ENCODE data around the gene PCDHB7.
"Not testable (repeated sequence)": the region's sequence is repeated elsewhere in the genome, so short reads cannot be mapped to it uniquely, and the experiment has no call there.

Gene PCDHB7

GRCh38 chr5:141172381-141173204, at the start of gene PCDHB7:
PCDHB7 (plus strand) TSS chr5:141172644; CDS start chr5:141172836, 192 bp downstream.
- peak; percentile 12 for DNase-seq

DNA sequence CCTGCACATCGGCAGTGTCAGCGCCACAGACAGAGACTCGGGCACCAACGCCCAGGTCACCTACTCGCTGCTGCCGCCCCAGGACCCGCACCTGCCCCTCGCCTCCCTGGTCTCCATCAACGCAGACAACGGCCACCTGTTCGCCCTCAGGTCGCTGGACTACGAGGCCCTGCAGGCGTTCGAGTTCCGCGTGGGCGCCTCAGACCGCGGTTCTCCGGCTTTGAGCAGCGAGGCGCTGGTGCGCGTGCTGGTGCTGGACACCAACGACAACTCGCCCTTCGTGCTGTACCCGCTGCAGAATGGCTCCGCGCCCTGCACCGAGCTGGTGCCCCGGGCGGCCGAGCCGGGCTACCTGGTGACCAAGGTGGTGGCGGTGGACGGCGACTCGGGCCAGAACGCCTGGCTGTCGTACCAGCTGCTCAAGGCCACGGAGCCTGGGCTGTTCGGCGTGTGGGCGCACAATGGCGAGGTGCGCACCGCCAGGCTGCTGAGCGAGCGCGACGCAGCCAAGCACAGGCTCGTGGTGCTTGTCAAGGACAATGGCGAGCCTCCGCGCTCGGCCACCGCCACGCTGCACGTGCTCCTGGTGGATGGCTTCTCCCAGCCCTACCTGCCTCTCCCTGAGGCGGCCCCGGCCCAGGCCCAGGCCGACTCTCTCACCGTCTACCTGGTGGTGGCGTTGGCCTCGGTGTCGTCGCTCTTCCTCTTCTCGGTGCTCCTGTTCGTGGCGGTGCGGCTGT, 48.9 kb upstream of the PCDHB7 start:
- DNase-seq, result not testable (repeated sequence)

DNA sequence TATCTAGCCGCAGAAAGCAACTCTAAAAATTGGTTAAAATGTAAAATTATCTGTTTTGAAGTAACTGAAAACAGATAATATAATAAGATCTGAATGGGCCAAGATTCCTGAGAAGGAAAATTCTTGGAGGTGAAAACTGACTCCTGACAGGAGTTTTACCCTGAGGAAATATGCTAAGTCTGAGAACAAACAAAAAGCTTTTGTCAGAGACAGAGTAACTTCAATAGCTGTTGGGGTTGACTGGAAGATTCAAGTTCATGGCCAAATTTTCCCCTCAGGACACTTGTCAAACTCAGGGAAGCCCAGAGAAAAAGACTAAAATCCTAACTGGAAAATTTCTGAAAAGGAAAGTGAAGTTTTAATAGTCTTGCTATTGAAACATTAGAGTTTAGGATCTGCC, 45.1 kb upstream of the PCDHB7 start:
- DNase-seq, result no peak

GRCh38 chr5:141135030-141135717, 37.3 kb upstream of the PCDHB7 start, which contains the start of gene PCDHB5:
PCDHB5 (plus strand) TSS chr5:141135206; CDS start chr5:141135435, 229 bp downstream.
- no peak for DNase-seq

GRCh38 chr5:141135718-141136266, 36.7 kb upstream of the PCDHB7 start:
- no peak for DNase-seq

- not testable (repeated sequence) for DNase-seq
Measured at GRCh38 chr5:141137346-141137745, 35.1 kb upstream of the PCDHB7 start.

DNA sequence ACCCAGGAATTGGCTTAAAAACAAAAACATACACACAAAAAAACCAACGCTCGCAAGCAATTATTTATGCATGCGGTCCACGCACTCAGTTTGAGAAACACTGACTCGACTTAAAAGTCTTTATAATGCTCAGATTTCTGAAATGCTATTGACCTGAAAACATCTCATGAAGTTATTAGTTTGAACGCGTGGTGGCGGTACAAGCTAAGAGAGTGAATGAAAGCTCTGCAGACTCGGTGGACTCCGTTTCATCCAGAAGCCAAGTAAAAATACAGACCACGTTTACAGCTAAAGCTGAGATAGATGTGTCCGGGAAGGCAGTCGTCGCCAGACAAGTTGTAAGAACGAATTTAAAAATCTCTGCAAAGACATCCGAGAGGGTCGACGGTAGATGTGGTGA, 22.6 kb upstream of the PCDHB7 start, which contains the start of gene PCDHB6:
TSS of gene PCDHB6 (plus strand) at position 246 of the 400 bp plus-strand sequence. CDS start 201 bp downstream, outside the sequence.
- no peak for DNase-seq

GRCh38 chr5:141150224-141150992, 22.0 kb upstream of the PCDHB7 start:
- no peak for DNase-seq

DNA sequence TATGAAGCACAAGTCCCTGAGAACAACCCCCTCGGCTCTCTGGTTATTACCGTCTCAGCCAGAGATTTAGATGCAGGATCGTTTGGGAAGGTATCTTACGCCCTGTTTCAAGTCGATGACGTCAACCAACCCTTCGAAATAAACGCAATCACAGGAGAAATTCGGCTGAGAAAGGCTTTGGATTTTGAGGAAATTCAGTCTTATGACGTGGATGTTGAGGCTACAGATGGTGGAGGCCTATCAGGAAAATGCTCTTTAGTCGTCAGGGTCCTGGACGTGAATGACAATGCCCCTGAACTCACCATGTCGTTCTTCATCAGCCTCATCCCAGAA, 21.5 kb upstream of the PCDHB7 start:
- DNase-seq, result no peak

DNA sequence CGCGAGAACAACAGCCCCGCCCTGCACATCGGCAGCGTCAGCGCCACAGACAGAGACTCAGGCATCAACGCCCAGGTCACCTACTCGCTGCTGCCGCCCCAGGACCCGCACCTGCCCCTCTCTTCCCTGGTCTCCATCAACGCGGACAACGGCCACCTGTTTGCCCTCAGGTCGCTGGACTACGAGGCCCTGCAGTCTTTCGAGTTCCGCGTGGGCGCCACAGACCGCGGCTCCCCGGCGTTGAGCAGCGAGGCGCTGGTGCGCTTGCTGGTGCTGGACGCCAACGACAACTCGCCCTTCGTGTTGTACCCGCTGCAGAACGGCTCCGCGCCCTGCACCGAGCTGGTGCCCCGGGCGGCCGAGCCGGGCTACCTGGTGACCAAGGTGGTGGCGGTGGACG, 20.8 kb upstream of the PCDHB7 start:
- DNase-seq, result not testable (repeated sequence)

GRCh38 chr5:141152096-141152495, 20.3 kb upstream of the PCDHB7 start:
- DNase-seq, result not testable (repeated sequence)

DNA sequence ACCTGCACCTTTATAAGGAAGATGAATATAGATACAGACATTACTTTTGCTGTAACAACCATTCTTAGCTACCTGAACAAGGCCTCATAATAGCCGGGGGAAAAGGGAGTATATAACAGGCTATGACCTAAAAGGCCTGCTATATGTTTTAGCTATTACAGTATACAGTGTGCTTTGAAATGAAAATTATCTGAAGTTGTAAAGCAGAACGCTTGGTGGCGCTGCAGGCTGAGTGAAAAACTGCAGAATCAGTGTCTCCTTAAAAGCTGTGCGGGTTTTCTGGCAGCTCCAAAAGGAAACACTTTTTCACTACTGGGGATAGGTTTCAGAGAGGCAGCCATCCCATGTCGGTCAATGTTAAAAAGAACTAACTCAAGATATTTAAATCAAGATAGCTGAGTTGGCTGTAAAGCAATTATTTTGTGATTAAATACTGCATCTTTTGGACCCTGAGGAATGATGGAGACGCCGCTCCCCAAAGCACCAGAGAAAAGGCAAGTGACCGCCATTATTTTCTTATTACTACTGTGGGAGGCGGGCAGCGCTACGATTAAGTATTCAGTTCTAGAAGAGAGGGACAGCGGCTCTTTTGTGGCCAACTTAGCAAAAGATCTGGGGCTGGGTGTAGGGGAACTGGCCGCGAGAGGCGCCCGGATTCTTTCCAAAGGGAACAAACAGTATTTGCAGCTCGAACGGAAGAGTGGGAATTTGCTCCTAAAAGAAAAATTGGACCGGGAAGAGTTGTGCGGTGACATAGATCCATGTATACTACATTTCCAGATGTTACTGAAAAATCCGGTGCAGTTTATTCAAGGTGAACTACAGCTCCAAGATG, 16.7 kb upstream of the PCDHB7 start:
- DNase-seq, result no peak

DNA sequence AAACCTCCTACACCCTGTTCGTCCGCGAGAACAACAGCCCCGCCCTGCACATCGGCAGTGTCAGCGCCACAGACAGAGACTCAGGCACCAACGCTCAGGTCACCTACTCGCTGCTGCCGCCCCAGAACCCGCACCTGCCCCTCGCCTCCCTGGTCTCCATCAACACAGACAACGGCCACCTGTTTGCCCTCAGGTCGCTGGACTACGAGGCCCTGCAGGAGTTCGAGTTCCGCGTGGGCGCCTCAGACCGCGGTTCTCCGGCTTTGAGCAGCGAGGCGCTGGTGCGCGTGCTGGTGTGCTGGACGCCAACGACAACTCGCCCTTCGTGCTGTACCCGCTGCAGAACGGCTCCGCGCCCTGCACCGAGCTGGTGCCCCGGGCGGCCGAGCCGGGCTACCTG, 15.1 kb upstream of the PCDHB7 start:
- DNase-seq, result not testable (repeated sequence)

- DNase-seq, result not testable (repeated sequence)
Measured at GRCh38 chr5:141157901-141158300, 14.5 kb upstream of the PCDHB7 start.

DNA sequence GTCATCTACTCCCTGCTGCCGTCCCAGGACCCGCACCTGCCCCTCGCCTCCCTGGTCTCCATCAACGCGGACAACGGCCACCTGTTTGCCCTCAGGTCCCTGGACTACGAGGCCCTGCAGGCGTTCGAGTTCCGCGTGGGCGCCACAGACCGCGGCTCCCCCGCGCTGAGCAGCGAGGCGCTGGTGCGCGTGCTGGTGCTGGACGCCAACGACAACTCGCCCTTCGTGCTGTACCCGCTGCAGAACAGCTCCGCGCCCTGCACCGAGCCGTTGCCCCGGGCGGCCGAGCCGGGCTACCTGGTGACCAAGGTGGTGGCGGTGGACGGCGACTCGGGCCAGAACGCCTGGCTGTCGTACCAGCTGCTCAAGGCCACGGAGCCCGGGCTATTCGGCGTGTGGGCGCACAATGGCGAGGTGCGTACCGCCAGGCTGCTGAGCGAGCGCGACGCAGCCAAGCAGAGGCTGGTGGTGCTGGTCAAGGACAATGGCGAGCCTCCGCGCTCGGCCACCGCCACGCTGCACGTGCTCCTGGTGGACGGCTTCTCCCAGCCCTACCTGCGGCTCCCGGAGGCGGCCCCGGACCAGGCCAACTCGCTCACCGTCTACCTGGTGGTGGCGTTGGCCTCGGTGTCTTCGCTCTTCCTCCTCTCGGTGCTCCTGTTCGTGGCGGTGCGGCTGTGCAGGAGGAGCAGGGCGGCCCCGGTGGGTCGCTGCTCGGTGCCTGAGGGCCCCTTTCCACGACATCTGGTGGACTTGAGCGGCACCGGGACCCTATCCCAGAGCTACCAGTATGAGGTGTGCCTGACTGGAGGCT, 2.1 kb downstream of the PCDHB7 start:
- not testable (repeated sequence) for DNase-seq

- DNase-seq, result no peak
Measured at GRCh38 chr5:141175933-141176332, 3.5 kb downstream of the PCDHB7 start.

DNA sequence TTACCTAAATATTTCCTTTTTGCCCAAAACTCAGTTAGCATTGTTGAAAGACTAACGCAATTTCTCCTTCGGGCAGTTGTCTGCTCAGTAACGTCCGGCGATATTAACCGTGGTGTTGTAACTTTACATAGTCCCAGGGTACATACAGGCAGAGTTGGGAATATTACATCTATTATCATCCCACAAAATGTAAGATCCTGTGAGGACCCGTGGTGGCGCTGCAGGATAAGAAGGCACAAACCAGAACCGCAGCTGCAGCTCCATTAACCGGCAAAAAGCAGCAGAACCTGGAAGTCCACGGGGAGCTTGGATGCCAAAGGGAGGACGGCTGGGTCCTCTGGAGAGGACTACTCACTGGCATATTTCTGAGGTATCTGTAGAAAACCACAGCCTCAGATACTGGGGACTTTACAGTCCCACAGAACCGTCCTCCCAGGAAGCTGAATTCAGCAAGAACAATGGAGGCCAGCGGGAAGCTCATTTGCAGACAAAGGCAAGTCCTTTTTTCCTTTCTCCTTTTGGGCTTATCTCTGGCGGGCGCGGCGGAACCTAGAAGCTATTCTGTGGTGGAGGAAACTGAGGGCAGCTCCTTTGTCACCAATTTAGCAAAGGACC, 5.2 kb downstream of the PCDHB7 start, which contains the start of gene PCDHB8:
TSS of gene PCDHB8 (plus strand) at position 214 of the 615 bp plus-strand sequence. CDS start at position 459, 245 bp downstream.
- DNase-seq, result not testable (repeated sequence)

GRCh38 chr5:141179371-141179770, 6.9 kb downstream of the PCDHB7 start:
- DNase-seq, result not testable (repeated sequence)

DNA sequence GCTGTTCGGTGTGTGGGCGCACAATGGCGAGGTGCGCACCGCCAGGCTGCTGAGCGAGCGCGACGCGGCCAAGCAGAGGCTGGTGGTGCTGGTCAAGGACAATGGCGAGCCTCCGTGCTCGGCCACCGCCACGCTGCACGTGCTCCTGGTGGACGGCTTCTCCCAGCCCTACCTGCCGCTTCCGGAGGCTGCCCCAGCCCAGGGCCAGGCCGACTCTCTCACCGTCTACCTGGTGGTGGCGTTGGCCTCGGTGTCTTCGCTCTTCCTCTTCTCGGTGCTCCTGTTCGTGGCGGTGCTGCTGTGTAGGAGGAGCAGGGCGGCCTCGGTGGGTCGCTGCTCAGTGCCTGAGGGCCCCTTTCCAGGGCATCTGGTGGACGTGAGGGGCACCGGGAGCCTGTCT, 7.4 kb downstream of the PCDHB7 start:
- not testable (repeated sequence) for DNase-seq

DNA sequence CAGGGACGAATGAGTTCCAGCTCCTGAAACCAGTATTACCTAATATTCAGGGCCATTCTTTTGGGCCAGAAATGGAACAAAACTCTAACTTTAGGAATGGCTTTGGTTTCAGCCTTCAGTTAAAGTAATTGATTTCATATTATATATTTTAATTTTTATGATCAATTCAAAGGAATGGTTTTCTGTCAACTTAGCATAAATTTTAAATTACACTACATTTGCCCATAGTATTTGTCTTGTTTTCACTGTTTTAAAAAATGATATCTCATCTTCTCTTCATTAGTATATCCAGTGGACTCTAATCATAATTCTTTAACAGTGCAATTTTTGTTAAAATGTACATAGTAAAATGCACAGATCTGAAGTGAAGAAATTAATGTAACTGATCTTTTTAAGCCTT, 7.9 kb downstream of the PCDHB7 start:
- no peak for DNase-seq

Data from CD4-positive, alpha-beta T cell treated with Interleukin-12 subunit alpha and Interleukin-12 subunit beta, for 1 hour (primary cell).